ENCODE measurements around the gene STYXL2. TPM values are rescaled to one million over a fixed set of nuclear protein-coding genes. Genes with fewer than 3 reads are reported as not detected.

Gene STYXL2
- total RNA-seq, 4 donors from 2014 or later, result 0.16 to 1.4 (median 0.22) TPM; not detected in 1

DNA sequence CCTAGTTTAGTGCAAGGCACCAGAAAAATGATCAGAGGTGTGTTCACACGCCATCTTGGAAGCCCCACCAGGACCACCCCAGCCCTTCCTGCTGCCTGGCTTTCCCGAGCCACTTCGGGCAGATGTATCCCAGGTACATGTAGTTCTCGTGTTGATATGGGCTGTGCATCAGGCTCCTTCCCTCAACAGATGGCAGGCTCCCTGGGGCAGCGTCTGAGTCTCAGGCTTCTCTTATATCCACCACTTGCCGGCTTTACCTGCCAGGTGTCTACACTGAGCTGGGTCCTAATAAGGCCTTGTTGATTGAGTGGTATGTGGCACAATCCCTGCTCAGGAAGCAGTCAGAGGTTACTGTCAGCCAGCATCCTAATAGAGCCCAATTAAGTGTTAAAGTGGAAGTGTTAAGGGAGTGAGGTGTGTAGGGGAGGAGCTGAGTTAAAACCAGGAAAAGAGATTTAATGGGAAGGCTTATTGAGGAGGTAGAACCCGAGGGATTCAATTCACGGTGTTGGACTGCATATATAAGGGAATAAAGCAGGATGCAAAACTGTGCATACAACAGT is 12.2 kb upstream of the STYXL2 start:
- TF ChIP-seq, protein P1, sequence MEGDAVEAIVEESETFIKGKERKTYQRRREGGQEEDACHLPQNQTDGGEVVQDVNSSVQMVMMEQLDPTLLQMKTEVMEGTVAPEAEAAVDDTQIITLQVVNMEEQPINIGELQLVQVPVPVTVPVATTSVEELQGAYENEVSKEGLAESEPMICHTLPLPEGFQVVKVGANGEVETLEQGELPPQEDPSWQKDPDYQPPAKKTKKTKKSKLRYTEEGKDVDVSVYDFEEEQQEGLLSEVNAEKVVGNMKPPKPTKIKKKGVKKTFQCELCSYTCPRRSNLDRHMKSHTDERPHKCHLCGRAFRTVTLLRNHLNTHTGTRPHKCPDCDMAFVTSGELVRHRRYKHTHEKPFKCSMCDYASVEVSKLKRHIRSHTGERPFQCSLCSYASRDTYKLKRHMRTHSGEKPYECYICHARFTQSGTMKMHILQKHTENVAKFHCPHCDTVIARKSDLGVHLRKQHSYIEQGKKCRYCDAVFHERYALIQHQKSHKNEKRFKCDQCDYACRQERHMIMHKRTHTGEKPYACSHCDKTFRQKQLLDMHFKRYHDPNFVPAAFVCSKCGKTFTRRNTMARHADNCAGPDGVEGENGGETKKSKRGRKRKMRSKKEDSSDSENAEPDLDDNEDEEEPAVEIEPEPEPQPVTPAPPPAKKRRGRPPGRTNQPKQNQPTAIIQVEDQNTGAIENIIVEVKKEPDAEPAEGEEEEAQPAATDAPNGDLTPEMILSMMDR (IDR thresholded peaks at IDR 0.05; ENCODE audit: low read depth), result no peak

DNA sequence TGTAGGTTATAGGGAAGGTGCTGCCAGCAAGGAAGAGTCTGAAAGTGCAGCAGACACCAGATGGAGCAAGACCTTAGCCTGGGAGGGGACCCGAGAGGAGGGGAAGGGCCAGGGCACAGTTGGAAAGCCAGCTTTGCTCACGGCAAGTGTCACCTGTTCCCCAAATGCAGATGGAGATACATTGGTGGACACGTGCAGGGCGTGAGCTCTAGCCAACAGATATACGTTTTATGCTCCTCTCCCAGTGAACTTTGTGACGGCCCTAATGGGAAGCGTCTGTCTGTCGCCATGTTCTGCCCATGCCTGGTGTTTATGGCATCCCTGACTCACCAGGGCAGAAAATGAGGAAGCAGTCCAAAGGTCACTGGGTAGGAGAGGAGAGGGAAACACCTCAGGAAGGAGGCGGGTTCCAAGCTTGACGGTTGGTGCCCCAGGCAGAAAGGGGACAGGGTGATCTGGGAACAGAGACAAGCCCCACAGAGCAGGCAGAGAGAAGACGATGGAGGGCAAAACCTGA is 11.3 kb upstream of the STYXL2 start:
- TF ChIP-seq, protein P1 (IDR thresholded peaks at IDR 0.05; ENCODE audit: low read depth), result no peak

DNA sequence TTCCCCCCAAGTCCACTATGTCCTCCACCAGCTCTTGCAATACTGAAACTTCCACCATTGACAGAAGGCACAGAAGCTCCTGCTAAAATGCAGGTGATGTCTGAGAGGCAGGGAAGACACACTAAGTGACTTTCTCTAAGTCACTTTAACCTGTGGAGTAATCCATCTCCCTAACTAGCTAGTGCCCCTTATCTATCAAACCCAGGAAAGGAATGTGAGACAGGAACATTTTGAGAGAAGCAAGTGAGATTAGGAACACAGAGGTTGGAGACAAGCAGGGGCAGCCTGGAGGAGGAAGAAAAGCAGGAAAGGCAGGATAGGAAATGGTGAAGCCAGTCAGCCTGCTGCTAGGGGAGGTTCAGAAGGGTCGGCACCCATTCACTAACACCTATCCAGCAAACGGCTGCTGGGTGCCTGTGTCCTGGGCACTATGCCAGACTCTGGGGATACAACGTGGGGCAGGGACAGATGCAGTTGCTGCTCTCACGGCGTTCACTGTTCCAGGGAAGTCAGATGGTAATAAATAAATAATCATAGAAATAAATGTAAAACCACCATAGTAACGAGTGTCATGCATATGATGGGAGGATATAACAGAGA is 10.7 kb upstream of the STYXL2 start:
- TF ChIP-seq, protein P1 (IDR thresholded peaks at IDR 0.05; ENCODE audit: low read depth), result no peak

DNA sequence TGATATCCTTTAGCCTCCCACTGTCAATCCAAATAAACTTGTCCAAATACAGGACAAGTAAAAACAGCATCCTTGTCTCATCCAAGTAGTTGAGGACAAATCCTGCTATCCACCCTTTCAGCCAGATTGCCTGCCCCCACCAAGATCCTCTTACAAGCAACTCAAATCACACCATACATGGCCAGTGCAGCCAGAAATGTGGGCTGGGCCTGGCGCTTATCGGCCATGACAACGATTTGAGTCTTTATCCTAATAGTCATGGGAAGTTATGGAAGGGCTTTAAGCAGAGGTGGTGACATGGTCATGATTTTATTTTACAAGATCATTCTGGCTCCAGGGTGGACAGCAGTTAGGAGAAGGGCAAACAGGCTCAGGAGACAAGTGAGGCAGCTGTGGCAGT is 10.0 kb upstream of the STYXL2 start:
- TF ChIP-seq, protein P1 (IDR thresholded peaks at IDR 0.05; ENCODE audit: low read depth), result no peak

DNA sequence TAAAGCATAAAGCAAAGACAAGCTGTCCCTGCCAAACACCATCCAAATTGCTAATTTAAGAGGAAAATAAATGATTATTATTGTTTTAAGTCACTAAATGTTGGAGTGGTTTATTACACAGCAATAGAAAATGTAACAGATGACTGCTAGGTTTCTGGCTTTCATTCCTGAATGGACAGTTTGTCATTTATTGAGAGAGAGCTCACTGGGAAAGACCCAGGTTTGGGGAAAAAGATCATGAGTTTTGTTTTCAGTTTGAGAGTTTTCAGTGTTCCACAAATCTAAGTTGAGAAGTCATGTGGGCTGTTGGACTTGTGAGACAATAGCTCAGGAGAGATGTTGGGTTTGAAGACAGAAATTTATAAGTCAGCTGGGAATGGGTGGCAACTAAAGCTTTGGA is 9.1 kb upstream of the STYXL2 start:
- TF ChIP-seq, protein P1 (IDR thresholded peaks at IDR 0.05; ENCODE audit: low read depth), result no peak

DNA sequence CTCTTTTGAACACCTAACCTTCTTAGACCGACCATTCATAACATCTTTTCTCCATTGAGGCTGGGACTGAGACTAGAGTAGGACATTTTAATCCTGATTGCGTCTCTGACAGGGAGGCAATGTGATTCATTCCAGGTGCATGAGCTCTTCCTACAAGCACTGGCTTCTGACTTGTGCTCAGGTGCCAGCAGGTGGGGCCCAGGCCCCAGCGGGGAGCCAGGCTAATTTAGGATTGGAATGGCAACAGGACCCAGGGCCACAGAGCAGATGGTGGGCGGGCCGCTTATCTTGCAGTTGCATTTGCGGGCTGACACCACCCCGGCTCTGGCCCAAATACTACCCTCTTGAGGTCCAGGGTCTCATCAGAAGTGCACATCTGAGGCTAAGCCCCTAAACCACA is 7.8 kb upstream of the STYXL2 start:
- TF ChIP-seq, protein P1 (IDR thresholded peaks at IDR 0.05; ENCODE audit: low read depth), result no peak

DNA sequence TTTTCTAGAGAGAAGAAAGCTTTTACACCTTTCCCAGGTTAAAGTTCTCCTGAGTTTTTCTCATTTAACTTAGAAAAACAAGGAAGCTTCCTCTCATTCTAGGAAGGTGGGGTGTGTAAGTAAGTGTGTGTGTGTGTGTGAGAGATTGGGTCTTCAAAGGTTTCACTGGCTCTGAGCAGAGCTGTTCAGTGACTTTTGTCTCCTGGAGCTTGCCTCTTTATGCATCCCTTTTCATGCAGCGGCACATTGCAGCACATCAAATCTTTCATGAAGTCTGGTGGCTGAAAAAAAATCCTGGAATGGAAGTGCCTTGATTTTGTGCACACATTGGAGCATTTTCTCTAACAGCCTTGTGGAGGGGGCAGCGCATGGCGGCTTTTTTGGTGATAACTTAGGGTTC is 7.1 kb upstream of the STYXL2 start:
- TF ChIP-seq, protein P1 (IDR thresholded peaks at IDR 0.05; ENCODE audit: low read depth), result no peak
